Endothelial cell (in vitro differentiated cells): ENCODE measurements around the gene IDH2. TPM values are rescaled to one million over a fixed set of nuclear protein-coding genes. Genes with fewer than 3 reads are reported as not detected.

ENCODE experiments used
- DNase-seq: peaks from one replicate; pipeline ENCODE4 v3.0.0; 2021; ENCODE audit warnings: low spot score
- H3K27ac Mint-ChIP-seq: one replicate; pipeline ENCODE4 v1.8.0; 2021; ENCODE audit warnings: mixed read lengths, inconsistent platforms; ENCODE audit not compliant: unreplicated experiment
- H3K27me3 Mint-ChIP-seq: one replicate; pipeline ENCODE4 v1.8.0; 2021; ENCODE audit warnings: mild to moderate bottlenecking, moderate library complexity, mixed read lengths, inconsistent platforms; ENCODE audit not compliant: unreplicated experiment
- H3K36me3 Mint-ChIP-seq: one replicate; pipeline ENCODE4 v1.8.0; 2021; ENCODE audit warnings: mild to moderate bottlenecking, low read depth, mixed read lengths, inconsistent platforms; ENCODE audit not compliant: unreplicated experiment
- H3K4me1 Mint-ChIP-seq: one replicate; pipeline ENCODE4 v1.8.0; 2021; ENCODE audit warnings: mild to moderate bottlenecking, mixed read lengths, inconsistent platforms; ENCODE audit not compliant: unreplicated experiment
- H3K4me3 Mint-ChIP-seq: one replicate; pipeline ENCODE4 v1.8.0; 2021; ENCODE audit warnings: mild to moderate bottlenecking, mixed read lengths, inconsistent platforms; ENCODE audit not compliant: unreplicated experiment
- H3K9me3 Mint-ChIP-seq: one replicate; pipeline ENCODE4 v1.8.0; 2021; ENCODE audit warnings: mixed read lengths, inconsistent platforms; ENCODE audit not compliant: unreplicated experiment
- total RNA-seq: library from RNA; stranded (reverse); fragmentation: NEBNext Ultra II Directional; extraction: Animal tissue kit (Norgen Biotek cat#: 25700); gene quantifications from one replicate; pipeline ENCODE4 v1.2.1, GENCODE V29; 2021; ENCODE audit not compliant: unreplicated experiment
- TF ChIP-seq, protein P1 (sequence below): fragments of 200-600 bp; sonication (generic); IDR thresholded peaks from one replicate; pipeline ENCODE4 v1.5.0; 2021; ENCODE audit warnings: antibody characterized with exemption; ENCODE audit not compliant: unreplicated experiment

Gene IDH2
- total RNA-seq, 1 donor from 2014 or later: 133 TPM

- peaks cover 15% of the 10 kb centered on the region for H3K36me3 Mint-ChIP-seq
- peak overlapping the region; percentile 76 for H3K27ac Mint-ChIP-seq
- H3K9me3 Mint-ChIP-seq: no peaks in the 10 kb centered on the region
- H3K4me1 Mint-ChIP-seq: peaks cover 55% of the 10 kb centered on the region
- TF ChIP-seq, protein P1, sequence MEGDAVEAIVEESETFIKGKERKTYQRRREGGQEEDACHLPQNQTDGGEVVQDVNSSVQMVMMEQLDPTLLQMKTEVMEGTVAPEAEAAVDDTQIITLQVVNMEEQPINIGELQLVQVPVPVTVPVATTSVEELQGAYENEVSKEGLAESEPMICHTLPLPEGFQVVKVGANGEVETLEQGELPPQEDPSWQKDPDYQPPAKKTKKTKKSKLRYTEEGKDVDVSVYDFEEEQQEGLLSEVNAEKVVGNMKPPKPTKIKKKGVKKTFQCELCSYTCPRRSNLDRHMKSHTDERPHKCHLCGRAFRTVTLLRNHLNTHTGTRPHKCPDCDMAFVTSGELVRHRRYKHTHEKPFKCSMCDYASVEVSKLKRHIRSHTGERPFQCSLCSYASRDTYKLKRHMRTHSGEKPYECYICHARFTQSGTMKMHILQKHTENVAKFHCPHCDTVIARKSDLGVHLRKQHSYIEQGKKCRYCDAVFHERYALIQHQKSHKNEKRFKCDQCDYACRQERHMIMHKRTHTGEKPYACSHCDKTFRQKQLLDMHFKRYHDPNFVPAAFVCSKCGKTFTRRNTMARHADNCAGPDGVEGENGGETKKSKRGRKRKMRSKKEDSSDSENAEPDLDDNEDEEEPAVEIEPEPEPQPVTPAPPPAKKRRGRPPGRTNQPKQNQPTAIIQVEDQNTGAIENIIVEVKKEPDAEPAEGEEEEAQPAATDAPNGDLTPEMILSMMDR: no peak
- H3K4me3 Mint-ChIP-seq: peak overlapping the region; percentile 31
- no peak for DNase-seq
- peaks cover 18% of the 10 kb centered on the region for H3K27me3 Mint-ChIP-seq
Observed at GRCh38 chr15:90055182-90055581, 47.1 kb downstream of the IDH2 start.

- peaks cover 21% of the 10 kb centered on the region for H3K36me3 Mint-ChIP-seq
- peaks cover 20% of the 10 kb centered on the region for H3K27me3 Mint-ChIP-seq
- H3K4me1 Mint-ChIP-seq: peaks cover 56% of the 10 kb centered on the region
- H3K4me3 Mint-ChIP-seq: no peak overlapping the region
- DNase-seq: no peak
- no peaks in the 10 kb centered on the region for H3K9me3 Mint-ChIP-seq
- TF ChIP-seq, protein P1: no peak
- H3K27ac Mint-ChIP-seq: peak overlapping the region; percentile 12
Observed at GRCh38 chr15:90054618-90055097, 47.6 kb downstream of the IDH2 start.

GRCh38 chr15:90053685-90054466 lies 48.4 kb downstream of the IDH2 start:
- peaks cover 57% of the 10 kb centered on the region for H3K4me1 Mint-ChIP-seq
- peaks cover 20% of the 10 kb centered on the region for H3K27me3 Mint-ChIP-seq
- no peaks in the 10 kb centered on the region for H3K9me3 Mint-ChIP-seq
- H3K36me3 Mint-ChIP-seq: peaks cover 26% of the 10 kb centered on the region
- H3K4me3 Mint-ChIP-seq: no peak overlapping the region
- TF ChIP-seq, protein P1: no peak
- H3K27ac Mint-ChIP-seq: no peak overlapping the region
- no peak for DNase-seq

DNA sequence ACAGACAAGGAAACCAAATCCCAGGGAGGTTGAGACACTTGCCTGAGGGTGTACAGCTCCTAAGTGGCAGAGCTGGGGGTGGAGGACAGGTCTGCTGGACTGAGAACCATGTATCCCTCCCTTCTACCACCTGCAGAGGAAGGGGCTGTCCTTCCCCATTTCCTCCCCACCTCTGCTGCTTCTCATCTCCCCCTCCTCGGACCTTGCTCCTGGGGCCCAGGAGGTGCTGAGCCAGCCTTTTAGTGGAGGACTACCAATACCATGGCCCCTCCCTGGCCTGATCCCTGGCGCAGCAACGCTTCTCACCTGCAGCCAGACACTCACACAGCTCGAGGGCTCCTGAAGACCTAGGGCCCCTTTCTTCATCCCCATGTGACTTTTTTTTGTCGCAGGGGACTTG lies 50.4 kb downstream of the IDH2 start:
- Mint-ChIP-seq H3K27me3 (peaks cover 20% of the 10 kb centered on the region), H3K36me3 (peaks cover 28% of the 10 kb centered on the region), H3K27ac (no peak overlapping the region), H3K4me1 (peaks cover 57% of the 10 kb centered on the region), H3K4me3 (no peak overlapping the region), H3K9me3 (no peaks in the 10 kb centered on the region)
- TF ChIP-seq, protein P1: no peak
- no peak for DNase-seq
